ENCODE measurements around the gene CD79B. TPM values are rescaled to one million over a fixed set of nuclear protein-coding genes. Genes with fewer than 3 reads are reported as not detected.

Gene CD79B
- total and polyA plus RNA-seq, 10 of the 15 experiments (the other 5 are each of a cell fraction or from before 2014, with no cell fraction given) = 17.5 to 148 (median 79.1) TPM

DNA sequence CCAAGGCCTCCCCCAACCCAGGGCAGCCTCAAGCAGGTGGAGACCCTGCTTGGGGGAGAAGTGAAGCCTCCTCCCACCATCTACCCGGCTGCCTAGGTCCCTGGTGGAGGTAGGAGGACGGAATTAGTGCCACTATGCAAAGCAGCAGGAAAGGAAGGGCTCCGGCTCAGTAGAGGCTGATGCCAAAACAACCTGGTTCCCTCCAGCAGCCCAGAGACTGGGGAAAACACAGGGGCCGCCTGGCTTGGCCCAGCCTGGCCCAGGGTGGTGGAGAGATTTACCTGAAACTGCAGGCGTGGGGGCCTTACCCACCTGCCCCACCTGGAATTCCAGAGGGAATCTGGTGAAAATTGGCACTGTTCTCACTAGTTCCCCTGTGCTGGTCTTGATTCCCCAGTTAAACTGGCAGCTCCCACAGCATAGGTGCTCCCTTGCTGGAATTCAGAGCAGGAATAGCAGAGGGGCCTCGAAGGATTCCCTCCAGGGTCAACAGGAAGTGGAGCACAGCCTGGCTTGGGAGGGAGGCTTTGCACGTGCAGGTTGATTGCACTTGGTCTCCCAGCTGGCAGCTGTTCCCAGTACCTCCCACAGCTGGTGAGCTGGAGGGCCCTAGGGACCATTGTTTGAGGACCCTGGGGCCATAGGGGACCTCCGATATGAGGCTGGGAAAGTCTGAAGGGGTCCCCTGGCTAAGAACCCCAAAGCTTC lies 4.5 kb downstream of the CD79B start:
- H3K79me2 ChIP-seq (ENCODE audit: control insufficient read depth, insufficient read depth, low read length) = peaks cover 30% of the 10 kb centered on the region
- H3K9ac ChIP-seq (ENCODE audit: control insufficient read depth, insufficient read depth, low read length) = no peak overlapping the region; the same call in 1 of the 2 replicates
- H3K27me3 ChIP-seq (replicated peaks in 1 of 2; ENCODE audit: control insufficient read depth in 2 of 2, insufficient read depth in 2 of 2, low read length in 1 of 2) = no peaks in the 10 kb centered on the region
- ChIA-PET POLR2A (interaction anchor here (0.6 to 1.2 kb wide), 6 partner anchors 13 to 218 kb away, joined by 3 to 8 read pairs (median 4); partner anchors contain the start of gene ICAM2), RAD21 (ENCODE audit: unreplicated experiment) (interaction anchor here (0.6 to 9.0 kb wide), 9 partner anchors 8 to 481 kb away, joined by 3 to 130 read pairs (median 4); partner anchors contain the start of genes GH1 and ICAM2), CTCF (interaction anchor here (0.9 to 8.7 kb wide), 7 partner anchors 7 to 101 kb away, joined by 4 to 153 read pairs (median 8); partner anchors contain the start of genes GH1 and ICAM2), SMC1A (ENCODE audit: uncharacterized antibody, unreplicated experiment) (interaction anchor here (1.0 to 9.0 kb wide), 6 partner anchors 7 to 92 kb away, joined by 4 to 111 read pairs (median 7); partner anchors contain the start of genes GH1 and ICAM2)
- 1% methylated on average over 8 of the region's 8 CpGs for WGBS (ENCODE audit: insufficient coverage, insufficient replicate concordance, low lambda C conversion rate, missing lambda C conversion rate)
- no peaks in the 10 kb centered on the region for H4K20me1 ChIP-seq (ENCODE audit: control insufficient read depth, insufficient read depth)
- ATAC-seq (peak; percentile 14; the same call in 2 of the 3 replicates), FAIRE-seq (no peak), DNase-seq (ENCODE audit: low read depth, low spot score) (no peak)
- H2AFZ ChIP-seq (ENCODE audit: control insufficient read depth, low read depth, low read length) = no peak overlapping the region
- peaks cover 7 to 11% of the 10 kb centered on the region in 2 experiments; a peak in 2 of 4 replicates for H3K36me3 ChIP-seq (ENCODE audit: control insufficient read depth in 2 of 2, insufficient read depth in 2 of 2, low read length in 1 of 2)
- in situ Hi-C loops (cut with MboI) (no loop called here), intact Hi-C loops (cut with micrococcal nuclease; ENCODE audit: unreplicated experiment) (no loop called here)
- peak overlapping the region; percentile 56 for H3K27ac ChIP-seq (ENCODE audit: control insufficient read depth, insufficient read depth)
- H3K9me3 ChIP-seq (replicated peaks; ENCODE audit: control insufficient read depth, insufficient read depth, low read length) = no peaks in the 10 kb centered on the region
- no peak overlapping the region for H3K4me3 ChIP-seq
- H3K4me1 ChIP-seq (ENCODE audit: control insufficient read depth, insufficient read depth, low read length) = peaks cover 44% of the 10 kb centered on the region
- no TSS peak for BruUV-seq (replicated peaks)
- H3K4me2 ChIP-seq (ENCODE audit: control insufficient read depth, insufficient read depth) = peak overlapping the region; percentile 57
- TF ChIP-seq EED (IDR thresholded peaks at IDR 0.05; ENCODE audit: low read depth) (peak; percentile 46), IKZF1 (conservative IDR thresholded peaks at IDR 0.05) (peak; percentile 57), RAD51 (IDR thresholded peaks at IDR 0.05) (no peak), ATF7 (IDR thresholded peaks at IDR 0.05; ENCODE audit: low read depth) (no peak), ZZZ3 (IDR thresholded peaks at IDR 0.05; ENCODE audit: control insufficient read depth, insufficient read length, low read depth) (no peak), POU2F2 (IDR thresholded peaks at IDR 0.05; ENCODE audit: borderline replicate concordance, low read depth, low read length) (peak; percentile 79; the same call in 1 of the 3 replicates), RFX5 (IDR thresholded peaks at IDR 0.05; ENCODE audit: low read depth, low read length) (no peak), LARP7 (IDR thresholded peaks at IDR 0.05) (no peak), ZSCAN29 (IDR thresholded peaks at IDR 0.05) (no peak), WRNIP1 (IDR thresholded peaks at IDR 0.05; ENCODE audit: borderline replicate concordance, low read depth, low read length) (no peak), SMAD1 (IDR thresholded peaks at IDR 0.05; ENCODE audit: low read depth, partially characterized antibody) (no peak), HDGF (IDR thresholded peaks at IDR 0.05) (no peak)
- TF ChIP-seq, protein P1, sequence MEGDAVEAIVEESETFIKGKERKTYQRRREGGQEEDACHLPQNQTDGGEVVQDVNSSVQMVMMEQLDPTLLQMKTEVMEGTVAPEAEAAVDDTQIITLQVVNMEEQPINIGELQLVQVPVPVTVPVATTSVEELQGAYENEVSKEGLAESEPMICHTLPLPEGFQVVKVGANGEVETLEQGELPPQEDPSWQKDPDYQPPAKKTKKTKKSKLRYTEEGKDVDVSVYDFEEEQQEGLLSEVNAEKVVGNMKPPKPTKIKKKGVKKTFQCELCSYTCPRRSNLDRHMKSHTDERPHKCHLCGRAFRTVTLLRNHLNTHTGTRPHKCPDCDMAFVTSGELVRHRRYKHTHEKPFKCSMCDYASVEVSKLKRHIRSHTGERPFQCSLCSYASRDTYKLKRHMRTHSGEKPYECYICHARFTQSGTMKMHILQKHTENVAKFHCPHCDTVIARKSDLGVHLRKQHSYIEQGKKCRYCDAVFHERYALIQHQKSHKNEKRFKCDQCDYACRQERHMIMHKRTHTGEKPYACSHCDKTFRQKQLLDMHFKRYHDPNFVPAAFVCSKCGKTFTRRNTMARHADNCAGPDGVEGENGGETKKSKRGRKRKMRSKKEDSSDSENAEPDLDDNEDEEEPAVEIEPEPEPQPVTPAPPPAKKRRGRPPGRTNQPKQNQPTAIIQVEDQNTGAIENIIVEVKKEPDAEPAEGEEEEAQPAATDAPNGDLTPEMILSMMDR (IDR thresholded peaks at IDR 0.05 in 2 of 3, conservative IDR thresholded peaks at IDR 0.05 in 1 of 3; ENCODE audit: control insufficient read depth in 2 of 3, extremely low read depth in 1 of 3, insufficient read depth in 1 of 3, low read depth in 3 of 3, low read length in 3 of 3) = no peak
- TF ChIP-seq, protein P2, sequence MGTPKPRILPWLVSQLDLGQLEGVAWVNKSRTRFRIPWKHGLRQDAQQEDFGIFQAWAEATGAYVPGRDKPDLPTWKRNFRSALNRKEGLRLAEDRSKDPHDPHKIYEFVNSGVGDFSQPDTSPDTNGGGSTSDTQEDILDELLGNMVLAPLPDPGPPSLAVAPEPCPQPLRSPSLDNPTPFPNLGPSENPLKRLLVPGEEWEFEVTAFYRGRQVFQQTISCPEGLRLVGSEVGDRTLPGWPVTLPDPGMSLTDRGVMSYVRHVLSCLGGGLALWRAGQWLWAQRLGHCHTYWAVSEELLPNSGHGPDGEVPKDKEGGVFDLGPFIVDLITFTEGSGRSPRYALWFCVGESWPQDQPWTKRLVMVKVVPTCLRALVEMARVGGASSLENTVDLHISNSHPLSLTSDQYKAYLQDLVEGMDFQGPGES (IDR thresholded peaks at IDR 0.05) = no peak
- TF ChIP-seq, protein P3, sequence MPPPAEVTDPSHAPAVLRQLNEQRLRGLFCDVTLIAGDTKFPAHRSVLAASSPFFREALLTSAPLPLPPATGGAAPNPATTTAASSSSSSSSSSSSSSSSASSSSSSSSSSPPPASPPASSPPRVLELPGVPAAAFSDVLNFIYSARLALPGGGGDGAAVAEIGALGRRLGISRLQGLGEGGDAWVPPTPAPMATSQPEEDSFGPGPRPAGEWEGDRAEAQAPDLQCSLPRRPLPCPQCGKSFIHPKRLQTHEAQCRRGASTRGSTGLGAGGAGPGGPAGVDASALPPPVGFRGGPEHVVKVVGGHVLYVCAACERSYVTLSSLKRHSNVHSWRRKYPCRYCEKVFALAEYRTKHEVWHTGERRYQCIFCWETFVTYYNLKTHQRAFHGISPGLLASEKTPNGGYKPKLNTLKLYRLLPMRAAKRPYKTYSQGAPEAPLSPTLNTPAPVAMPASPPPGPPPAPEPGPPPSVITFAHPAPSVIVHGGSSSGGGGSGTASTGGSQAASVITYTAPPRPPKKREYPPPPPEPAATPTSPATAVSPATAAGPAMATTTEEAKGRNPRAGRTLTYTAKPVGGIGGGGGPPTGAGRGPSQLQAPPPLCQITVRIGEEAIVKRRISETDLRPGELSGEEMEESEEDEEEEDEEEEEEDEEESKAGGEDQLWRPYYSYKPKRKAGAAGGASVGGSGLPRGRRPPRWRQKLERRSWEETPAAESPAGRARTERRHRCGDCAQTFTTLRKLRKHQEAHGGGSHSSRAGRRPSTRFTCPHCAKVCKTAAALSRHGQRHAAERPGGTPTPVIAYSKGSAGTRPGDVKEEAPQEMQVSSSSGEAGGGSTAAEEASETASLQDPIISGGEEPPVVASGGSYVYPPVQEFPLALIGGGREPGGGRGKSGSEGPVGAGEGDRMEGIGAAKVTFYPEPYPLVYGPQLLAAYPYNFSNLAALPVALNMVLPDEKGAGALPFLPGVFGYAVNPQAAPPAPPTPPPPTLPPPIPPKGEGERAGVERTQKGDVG (CRISPR knock-in tag; IDR thresholded peaks at IDR 0.05) = no peak
- TF ChIP-seq, protein P4, sequence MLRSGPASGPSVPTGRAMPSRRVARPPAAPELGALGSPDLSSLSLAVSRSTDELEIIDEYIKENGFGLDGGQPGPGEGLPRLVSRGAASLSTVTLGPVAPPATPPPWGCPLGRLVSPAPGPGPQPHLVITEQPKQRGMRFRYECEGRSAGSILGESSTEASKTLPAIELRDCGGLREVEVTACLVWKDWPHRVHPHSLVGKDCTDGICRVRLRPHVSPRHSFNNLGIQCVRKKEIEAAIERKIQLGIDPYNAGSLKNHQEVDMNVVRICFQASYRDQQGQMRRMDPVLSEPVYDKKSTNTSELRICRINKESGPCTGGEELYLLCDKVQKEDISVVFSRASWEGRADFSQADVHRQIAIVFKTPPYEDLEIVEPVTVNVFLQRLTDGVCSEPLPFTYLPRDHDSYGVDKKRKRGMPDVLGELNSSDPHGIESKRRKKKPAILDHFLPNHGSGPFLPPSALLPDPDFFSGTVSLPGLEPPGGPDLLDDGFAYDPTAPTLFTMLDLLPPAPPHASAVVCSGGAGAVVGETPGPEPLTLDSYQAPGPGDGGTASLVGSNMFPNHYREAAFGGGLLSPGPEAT (IDR thresholded peaks at IDR 0.05; ENCODE audit: low read depth) = no peak

Measured in GM12878 (cell line).